CD4-positive, alpha-beta T cell treated with Interleukin-6 at 100 ng/mL for 8 hours (primary cell): ENCODE data around the gene TUBB2B.
"Not testable (repeated sequence)": the region's sequence is repeated elsewhere in the genome, so short reads cannot be mapped to it uniquely, and the experiment has no call there.

Source experiments
- DNase-seq: peaks from one replicate; pipeline ENCODE4 v3.0.0-alpha.2; 2020; ENCODE audit warnings: mixed read lengths, low spot score

The TUBB2B gene

GRCh38 chr6:3258201-3258600, 30.7 kb upstream of the TUBB2B start:
- no peak for DNase-seq

- no peak for DNase-seq
Observed at GRCh38 chr6:3253597-3253961, 26.1 kb upstream of the TUBB2B start.

- DNase-seq = no peak
Observed at GRCh38 chr6:3252861-3253596, 25.6 kb upstream of the TUBB2B start.

GRCh38 chr6:3252369-3252768, 24.9 kb upstream of the TUBB2B start:
- no peak for DNase-seq

- peak; percentile 84 for DNase-seq
Observed at GRCh38 chr6:3251462-3252314, 24.2 kb upstream of the TUBB2B start.

- DNase-seq = no peak
Observed at GRCh38 chr6:3250231-3250675, 22.8 kb upstream of the TUBB2B start.

GRCh38 chr6:3249821-3250220, 22.4 kb upstream of the TUBB2B start:
- no peak for DNase-seq

- DNase-seq = no peak
Observed at GRCh38 chr6:3247255-3248146, 20.0 kb upstream of the TUBB2B start.

GRCh38 chr6:3245216-3245615, 17.8 kb upstream of the TUBB2B start:
- no peak for DNase-seq

- not testable (repeated sequence) for DNase-seq
Observed at GRCh38 chr6:3244832-3245161, 17.3 kb upstream of the TUBB2B start.

GRCh38 chr6:3244003-3244831, 16.8 kb upstream of the TUBB2B start:
- no peak for DNase-seq

GRCh38 chr6:3242768-3243167, 15.3 kb upstream of the TUBB2B start:
- DNase-seq = no peak

- DNase-seq = not testable (repeated sequence)
Observed at GRCh38 chr6:3241745-3242144, 14.3 kb upstream of the TUBB2B start.

GRCh38 chr6:3240595-3240994, 13.1 kb upstream of the TUBB2B start:
- DNase-seq = no peak

- DNase-seq = no peak
Observed at GRCh38 chr6:3239110-3239830, 11.8 kb upstream of the TUBB2B start.

GRCh38 chr6:3237761-3238662, 10.6 kb upstream of the TUBB2B start:
- DNase-seq = no peak

GRCh38 chr6:3236005-3236404, 8.6 kb upstream of the TUBB2B start:
- DNase-seq = no peak

GRCh38 chr6:3235486-3235885, 8.0 kb upstream of the TUBB2B start:
- DNase-seq = no peak

- DNase-seq = no peak
Observed at GRCh38 chr6:3233904-3234303, 6.5 kb upstream of the TUBB2B start.

GRCh38 chr6:3233321-3233720, 5.9 kb upstream of the TUBB2B start:
- DNase-seq = no peak
